GM21390 (cell line): ENCODE measurements around the gene KLHDC9.

Experiments used
- ATAC-seq: cut with Tn5 transposase; IDR thresholded peaks from one replicate; pipeline ENCODE4 v1.9.1; 2021; ENCODE audit not compliant: unreplicated experiment

Gene KLHDC9

GRCh38 chr1:161074676-161075368 lies 23.3 kb upstream of the KLHDC9 start:
- no peak for ATAC-seq

- no peak for ATAC-seq
Observed at GRCh38 chr1:161076410-161076809, 21.8 kb upstream of the KLHDC9 start.

- ATAC-seq, result no peak
Observed at GRCh38 chr1:161077426-161077825, 20.7 kb upstream of the KLHDC9 start.

- ATAC-seq, result no peak
Observed at GRCh38 chr1:161079436-161080110, 18.6 kb upstream of the KLHDC9 start.

DNA sequence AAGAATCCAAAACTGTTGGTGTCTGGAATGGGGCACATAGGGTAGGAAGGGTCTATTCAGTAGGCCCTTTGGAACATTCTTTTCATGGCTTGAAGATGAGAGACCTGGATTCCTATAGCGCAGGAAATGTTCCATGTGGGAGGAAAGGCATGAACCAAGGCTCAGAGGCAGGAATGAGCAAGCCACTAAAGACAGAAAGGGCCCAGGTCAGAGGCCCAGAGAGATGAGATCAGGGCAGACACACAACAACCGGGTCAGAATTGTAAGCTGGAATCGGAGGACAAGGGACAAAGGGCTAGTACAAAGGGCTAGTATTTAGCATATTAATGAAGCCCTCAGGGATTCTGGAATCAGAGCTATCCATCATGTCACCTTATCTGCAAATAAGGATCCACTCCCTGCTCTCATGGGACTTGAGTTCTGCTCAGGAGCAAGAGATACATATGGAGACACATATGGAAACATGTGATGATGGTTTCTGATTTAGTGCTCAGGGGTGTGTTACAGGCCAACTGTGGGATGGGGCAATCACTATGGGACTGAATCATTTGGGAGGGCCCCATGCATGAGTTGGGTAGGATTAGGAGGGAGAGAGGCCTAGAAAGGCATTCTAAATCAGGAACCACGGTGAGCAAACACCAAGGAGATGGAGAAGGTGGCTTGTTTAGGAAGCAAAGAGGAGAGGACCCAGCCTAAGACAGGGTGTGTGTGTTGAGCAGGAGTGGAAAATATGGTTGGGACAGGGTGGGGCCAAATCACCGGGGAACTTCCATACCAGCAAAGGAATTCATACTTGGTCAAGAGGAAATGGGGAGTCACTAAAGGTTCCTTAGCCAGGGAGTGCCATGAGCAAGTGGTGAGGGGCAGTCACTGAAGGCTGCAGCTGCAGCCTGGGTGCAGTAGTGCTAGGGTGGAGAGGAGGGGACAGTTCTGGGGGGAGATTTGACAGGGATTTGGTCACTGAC lies 17.4 kb upstream of the KLHDC9 start:
- no peak for ATAC-seq

- ATAC-seq, result no peak
Observed at GRCh38 chr1:161081519-161081918, 16.6 kb upstream of the KLHDC9 start.

- no peak for ATAC-seq
Observed at GRCh38 chr1:161082483-161082882, 15.7 kb upstream of the KLHDC9 start.

GRCh38 chr1:161082996-161083747 lies 15.0 kb upstream of the KLHDC9 start:
- no peak for ATAC-seq

- ATAC-seq, result no peak
Observed at GRCh38 chr1:161083748-161084596, 14.2 kb upstream of the KLHDC9 start.

- no peak for ATAC-seq
Observed at GRCh38 chr1:161084597-161084988, 13.6 kb upstream of the KLHDC9 start.

DNA sequence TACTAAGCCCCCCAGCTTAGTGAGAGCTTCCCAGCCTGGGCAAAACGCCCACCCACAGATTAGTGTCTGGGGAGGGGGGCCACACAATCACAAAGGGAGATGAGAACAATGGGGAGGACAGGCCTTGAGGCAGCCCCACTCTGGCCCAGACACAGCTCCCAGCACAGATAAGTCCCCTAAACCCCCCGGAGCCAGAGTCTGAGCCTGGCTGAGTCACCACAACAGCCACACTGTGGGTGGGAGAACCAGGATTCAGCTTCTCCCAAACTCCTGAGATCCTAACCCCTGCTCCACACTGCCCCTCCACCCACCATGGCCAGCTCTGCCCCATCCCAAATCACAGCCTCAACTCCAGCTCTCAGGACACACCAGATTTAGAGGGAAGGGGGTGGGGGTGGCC lies 13.0 kb upstream of the KLHDC9 start:
- ATAC-seq, result no peak

- ATAC-seq, result no peak
Observed at GRCh38 chr1:161086457-161086856, 11.7 kb upstream of the KLHDC9 start.

DNA sequence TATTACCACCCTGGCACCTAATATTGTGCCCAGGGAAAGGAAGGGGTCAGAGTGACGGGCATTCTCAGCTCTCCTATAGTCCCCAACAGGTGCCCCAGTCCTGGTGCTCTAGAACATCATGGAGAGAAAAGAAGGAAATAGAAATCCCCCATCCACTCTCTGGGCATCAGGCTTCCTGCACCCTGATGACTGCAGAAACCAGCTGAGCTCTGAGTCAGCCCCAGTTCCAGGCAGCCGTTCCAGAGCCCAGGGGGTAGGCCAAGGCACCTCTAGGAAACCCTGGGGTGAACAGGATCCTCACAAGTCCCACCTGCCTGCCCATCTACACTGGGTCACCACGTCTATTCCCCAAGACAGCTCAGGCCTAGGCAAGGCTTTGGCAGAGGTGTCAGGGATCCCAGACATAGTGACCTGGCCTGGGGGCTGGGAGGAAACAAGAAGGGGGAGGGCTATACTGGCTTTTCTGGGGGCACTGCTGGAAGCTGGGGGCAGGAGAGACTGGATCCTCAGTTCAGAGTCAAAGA lies 9.5 kb upstream of the KLHDC9 start:
- no peak for ATAC-seq

DNA sequence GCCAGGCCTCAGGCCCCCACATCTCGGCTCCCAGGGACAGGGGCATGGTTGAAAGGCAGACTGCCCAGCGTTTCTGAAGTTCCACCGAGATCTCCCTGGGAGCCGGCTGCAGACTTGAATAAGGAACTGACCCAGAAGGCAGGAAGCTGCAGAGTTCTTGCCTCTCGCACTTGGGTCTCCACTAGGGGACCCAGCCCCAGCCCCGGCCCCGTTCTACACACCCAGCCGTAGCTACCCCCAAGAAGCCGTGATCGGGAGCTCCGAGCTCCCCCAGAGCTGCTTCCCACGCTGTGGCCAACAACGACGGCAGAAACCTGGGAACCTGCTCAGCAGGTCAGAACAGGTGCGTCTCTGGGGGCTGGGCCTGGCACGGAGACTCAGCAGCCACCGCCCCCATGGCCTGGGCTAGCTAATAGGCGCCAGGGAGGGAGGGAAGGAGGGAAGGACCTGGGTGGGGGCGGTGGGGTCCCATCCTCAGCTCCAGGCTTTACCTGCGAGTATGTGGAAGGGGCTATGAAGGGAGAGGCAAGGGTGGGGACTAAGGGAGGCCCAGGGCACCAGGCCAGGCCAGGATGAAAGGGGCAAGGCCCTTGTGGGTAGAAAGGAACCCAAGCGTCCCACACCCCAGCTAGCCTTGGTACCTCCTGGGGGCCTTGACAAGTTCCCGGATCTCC lies 8.8 kb upstream of the KLHDC9 start, which contains the start of gene NECTIN4:
NECTIN4 (minus strand) TSS at position 308 of the 674 bp plus-strand sequence; CDS start at position 46, 262 bp downstream.
- no peak for ATAC-seq

GRCh38 chr1:161089938-161090337 lies 8.2 kb upstream of the KLHDC9 start:
- no peak for ATAC-seq

GRCh38 chr1:161090617-161091016 lies 7.5 kb upstream of the KLHDC9 start:
- ATAC-seq, result no peak

GRCh38 chr1:161091093-161091492 lies 7.1 kb upstream of the KLHDC9 start:
- ATAC-seq, result no peak

- ATAC-seq, result no peak
Observed at GRCh38 chr1:161091796-161092507, 6.2 kb upstream of the KLHDC9 start.
